IMR-90 (cell line): ENCODE results near the gene TMEM184C.

Experiments
- CEBPB ChIP-seq: IDR thresholded peaks from 2 replicates; pipeline ENCODE4 v1.6.1; 2012; ENCODE audit warnings: low read depth, low read length, improper control_type of control experiment
- CHD1 ChIP-seq: IDR thresholded peaks from 2 replicates; pipeline ENCODE4 v1.6.1; 2012; ENCODE audit warnings: low read depth, low read length, improper control_type of control experiment
- FOS ChIP-seq: fragments of 150-350 bp; IDR thresholded peaks from 2 replicates; pipeline ENCODE4 v1.6.1; 2016; ENCODE audit warnings: low read depth, low read length
- MXI1 ChIP-seq: IDR thresholded peaks from 2 replicates; pipeline ENCODE4 v1.6.1; 2012; ENCODE audit warnings: low read depth, mild to moderate bottlenecking, low read length, moderate library complexity, borderline replicate concordance
- NFE2L2 ChIP-seq: fragments of 150-350 bp; IDR thresholded peaks from 2 replicates; pipeline ENCODE4 v1.6.1; 2016; ENCODE audit warnings: low read depth, mild to moderate bottlenecking, low read length
- POLR2A ChIP-seq: IDR thresholded peaks from 2 replicates; pipeline ENCODE4 v1.6.1; 2012; ENCODE audit warnings: mild to moderate bottlenecking, low read depth, low read length
- RAD21 ChIP-seq: IDR thresholded peaks from 2 replicates; pipeline ENCODE4 v1.6.1; 2012; ENCODE audit warnings: low read length, improper control_type of control experiment
- SMC3 ChIP-seq: fragments of 150-350 bp; IDR thresholded peaks from 2 replicates; pipeline ENCODE4 v1.6.1; 2016; ENCODE audit warnings: low read depth, mild to moderate bottlenecking, antibody characterized with exemption, low read length, moderate library complexity
- TF ChIP-seq, protein P1 (sequence below): conservative IDR thresholded peaks from 2 replicates; pipeline ENCODE4 v1.5.1; 2012; ENCODE audit warnings: mild to moderate bottlenecking, low read depth, low read length, improper control_type of control experiment

- TF ChIP-seq CEBPB (peak; percentile 12; the same call in 1 of the 2 replicates), POLR2A (no peak), CHD1 (peak; percentile 45; the same call in 1 of the 2 replicates), RAD21 (no peak), FOS (no peak), NFE2L2 (no peak), SMC3 (no peak), MXI1 (no peak)
- TF ChIP-seq, protein P1, sequence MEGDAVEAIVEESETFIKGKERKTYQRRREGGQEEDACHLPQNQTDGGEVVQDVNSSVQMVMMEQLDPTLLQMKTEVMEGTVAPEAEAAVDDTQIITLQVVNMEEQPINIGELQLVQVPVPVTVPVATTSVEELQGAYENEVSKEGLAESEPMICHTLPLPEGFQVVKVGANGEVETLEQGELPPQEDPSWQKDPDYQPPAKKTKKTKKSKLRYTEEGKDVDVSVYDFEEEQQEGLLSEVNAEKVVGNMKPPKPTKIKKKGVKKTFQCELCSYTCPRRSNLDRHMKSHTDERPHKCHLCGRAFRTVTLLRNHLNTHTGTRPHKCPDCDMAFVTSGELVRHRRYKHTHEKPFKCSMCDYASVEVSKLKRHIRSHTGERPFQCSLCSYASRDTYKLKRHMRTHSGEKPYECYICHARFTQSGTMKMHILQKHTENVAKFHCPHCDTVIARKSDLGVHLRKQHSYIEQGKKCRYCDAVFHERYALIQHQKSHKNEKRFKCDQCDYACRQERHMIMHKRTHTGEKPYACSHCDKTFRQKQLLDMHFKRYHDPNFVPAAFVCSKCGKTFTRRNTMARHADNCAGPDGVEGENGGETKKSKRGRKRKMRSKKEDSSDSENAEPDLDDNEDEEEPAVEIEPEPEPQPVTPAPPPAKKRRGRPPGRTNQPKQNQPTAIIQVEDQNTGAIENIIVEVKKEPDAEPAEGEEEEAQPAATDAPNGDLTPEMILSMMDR: no peak
Observed at GRCh38 chr4:147683188-147683591, 66.0 kb downstream of the TMEM184C start.
